ENCODE measurements around the gene CCDC66. TPM values are rescaled to one million over a fixed set of nuclear protein-coding genes. Genes with fewer than 3 reads are reported as not detected.
A peak's percentile ranks its signal among the peaks of the same experiment; 100 is the strongest.

The CCDC66 gene
- polyA plus RNA-seq, 3 donors, result 29.0 to 58.4 (median 47.6) TPM

GRCh38 chr3:56613016-56613415, 56.0 kb downstream of the CCDC66 start:
- no peak for DNase-seq

GRCh38 chr3:56616478-56617006, 59.6 kb downstream of the CCDC66 start:
- no peak for DNase-seq

GRCh38 chr3:56620371-56620770, 63.4 kb downstream of the CCDC66 start:
- no peak for DNase-seq

GRCh38 chr3:56621681-56622080, 64.7 kb downstream of the CCDC66 start:
- DNase-seq, result peak; percentile 8

GRCh38 chr3:56622381-56622780, 65.4 kb downstream of the CCDC66 start:
- no peak for DNase-seq

- no peak for DNase-seq
Observed at GRCh38 chr3:56624725-56625124, 67.8 kb downstream of the CCDC66 start.

GRCh38 chr3:56629047-56629446, 72.1 kb downstream of the CCDC66 start:
- peak; percentile 63 for DNase-seq

- peak; percentile 3 for DNase-seq
Observed at GRCh38 chr3:56629451-56629850, 72.5 kb downstream of the CCDC66 start.

GRCh38 chr3:56630966-56631365, 74.0 kb downstream of the CCDC66 start:
- no peak for DNase-seq

- no peak for DNase-seq
Observed at GRCh38 chr3:56633181-56633580, 76.2 kb downstream of the CCDC66 start.

GRCh38 chr3:56633602-56634535, 76.9 kb downstream of the CCDC66 start:
- DNase-seq, result no peak

GRCh38 chr3:56645407-56645806, 88.4 kb downstream of the CCDC66 start:
- no peak for DNase-seq

- no peak for DNase-seq
Observed at GRCh38 chr3:56654460-56654859, 97.5 kb downstream of the CCDC66 start.

GRCh38 chr3:56655709-56656108, 98.7 kb downstream of the CCDC66 start:
- DNase-seq, result no peak

- no peak for DNase-seq
Observed at GRCh38 chr3:56664823-56665222, 107.8 kb downstream of the CCDC66 start.

GRCh38 chr3:56667973-56668579, 111.1 kb downstream of the CCDC66 start:
- no peak for DNase-seq

Other genes starting within 250 kb of the CCDC66 start
- 1 to 10 TPM; 2.6 to 4.0 (median 3.7) TPM for gene ERC2, start 88.7 kb upstream of the CCDC66 start, polyA plus RNA-seq (ENCODE audit: insufficient read length in 3 of 3)
- gene TASOR, start 126.1 kb downstream of the CCDC66 start, polyA plus RNA-seq (ENCODE audit: insufficient read length in 3 of 3), result 10 to 100 TPM; 67.6 to 91.9 (median 78.4) TPM
- gene ARHGEF3, start 244.8 kb downstream of the CCDC66 start, polyA plus RNA-seq (ENCODE audit: insufficient read length in 3 of 3), result 10 to 100 TPM; 73.5 to 86.4 (median 77.8) TPM